Measurements from ENCODE around the gene PHC3. TPM values are rescaled to one million over a fixed set of nuclear protein-coding genes. Genes with fewer than 3 reads are reported as not detected.

PHC3 gene
- total and polyA plus RNA-seq, 2 experiments from 2014 or later, result 17.5 to 72.2 TPM

DNA sequence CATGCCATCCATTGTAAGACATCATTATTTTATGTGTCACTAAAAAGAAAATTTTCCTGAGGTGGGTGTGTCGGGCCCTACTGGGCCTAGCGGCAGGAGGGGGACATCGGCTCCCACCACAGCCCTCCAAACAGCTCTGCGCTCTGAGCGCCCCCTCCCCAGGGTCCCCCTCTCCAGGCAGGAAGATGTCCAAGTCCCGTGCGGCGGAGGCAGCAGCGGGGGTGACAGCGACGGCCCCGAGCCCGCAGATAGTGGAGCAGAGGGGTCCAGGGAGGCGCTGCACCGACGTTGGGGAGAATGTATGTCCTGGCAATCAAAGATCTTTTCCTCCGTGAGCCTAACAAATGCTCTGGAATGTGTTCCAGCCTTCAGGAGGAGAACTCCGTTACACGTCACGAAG lies 119.5 kb downstream of the PHC3 start:
- no peak overlapping the region for H3K9ac ChIP-seq
- TF ChIP-seq EZH2phosphoT487 (IDR thresholded peaks at IDR 0.05; ENCODE audit: insufficient read depth, low read depth), result no peak
- no peak overlapping the region for H3K4me3 ChIP-seq
- H3F3A ChIP-seq (ENCODE audit: insufficient read depth), result no peaks in the 10 kb centered on the region
- H3K9me3 ChIP-seq (ENCODE audit: low read depth), result no peaks in the 10 kb centered on the region
- H4K20me1 ChIP-seq (ENCODE audit: insufficient read depth), result no peaks in the 10 kb centered on the region
- H3K4me2 ChIP-seq (ENCODE audit: unreplicated experiment), result no peak overlapping the region
- H3K27ac ChIP-seq, result no peak overlapping the region
- no peak overlapping the region for H2AFZ ChIP-seq
- no peaks in the 10 kb centered on the region for H3K79me2 ChIP-seq (ENCODE audit: insufficient read depth)
- no peaks in the 10 kb centered on the region for H3K36me3 ChIP-seq (ENCODE audit: low read depth)
- 94 to 99% methylated on average over 16 to 20 of the region's 20 CpGs for WGBS, 2 experiments (ENCODE audit: low coverage in 1 of 2, low lambda C conversion rate in 2 of 2, missing lambda C conversion rate in 2 of 2)
- no peaks in the 10 kb centered on the region for H3K27me3 ChIP-seq (replicated peaks; ENCODE audit: insufficient read depth)
- in situ Hi-C loops (cut with MboI), result no loop called here
- H3K9me2 ChIP-seq (ENCODE audit: insufficient read depth), result no peaks in the 10 kb centered on the region
- DNase-seq, result no peak
- H3K4me1 ChIP-seq (ENCODE audit: insufficient read depth), result no peaks in the 10 kb centered on the region

DNA sequence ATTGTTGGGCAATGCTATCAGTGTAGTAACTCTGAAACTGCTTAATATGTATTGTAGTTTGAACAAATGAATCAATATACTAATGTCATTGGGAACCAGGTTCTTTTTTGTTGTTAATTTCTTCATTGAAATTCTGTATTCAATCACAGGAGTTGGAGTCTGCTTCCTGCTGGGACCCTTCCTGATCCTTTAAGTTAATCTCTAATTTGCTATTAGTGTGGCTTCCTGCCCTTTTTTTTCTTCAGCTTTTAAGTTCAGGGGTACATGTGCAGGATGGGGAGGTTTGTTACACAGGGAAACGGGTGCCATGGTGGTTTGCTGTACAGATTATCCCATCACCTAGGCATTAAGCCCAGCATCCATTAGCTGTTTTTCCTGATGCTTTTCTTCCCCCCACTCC lies 122.1 kb downstream of the PHC3 start:
- Histone ChIP-seq H3K9me2 (ENCODE audit: insufficient read depth) (no peaks in the 10 kb centered on the region), H3K79me2 (ENCODE audit: insufficient read depth) (no peaks in the 10 kb centered on the region), H3K4me2 (ENCODE audit: unreplicated experiment) (no peak overlapping the region), H3K9ac (no peak overlapping the region), H3K27ac (no peak overlapping the region), H4K20me1 (ENCODE audit: insufficient read depth) (no peaks in the 10 kb centered on the region), H3F3A (ENCODE audit: insufficient read depth) (no peaks in the 10 kb centered on the region), H3K9me3 (ENCODE audit: low read depth) (no peaks in the 10 kb centered on the region), H3K4me1 (ENCODE audit: insufficient read depth) (no peaks in the 10 kb centered on the region), H3K4me3 (no peak overlapping the region), H3K27me3 (replicated peaks; ENCODE audit: insufficient read depth) (no peaks in the 10 kb centered on the region), H2AFZ (no peak overlapping the region), H3K36me3 (ENCODE audit: low read depth) (no peaks in the 10 kb centered on the region)
- 45 to 55% methylated on average over 1 of the region's 1 CpG for WGBS, 2 experiments (ENCODE audit: low coverage in 1 of 2, low lambda C conversion rate in 2 of 2, missing lambda C conversion rate in 2 of 2)
- in situ Hi-C loops (cut with MboI), result no loop called here
- DNase-seq, result no peak
- TF ChIP-seq EZH2phosphoT487 (IDR thresholded peaks at IDR 0.05; ENCODE audit: insufficient read depth, low read depth), result no peak
- no peak for TF ChIP-seq EZH2 (IDR thresholded peaks at IDR 0.05; ENCODE audit: insufficient read depth, poor library complexity, severe bottlenecking)

DNA sequence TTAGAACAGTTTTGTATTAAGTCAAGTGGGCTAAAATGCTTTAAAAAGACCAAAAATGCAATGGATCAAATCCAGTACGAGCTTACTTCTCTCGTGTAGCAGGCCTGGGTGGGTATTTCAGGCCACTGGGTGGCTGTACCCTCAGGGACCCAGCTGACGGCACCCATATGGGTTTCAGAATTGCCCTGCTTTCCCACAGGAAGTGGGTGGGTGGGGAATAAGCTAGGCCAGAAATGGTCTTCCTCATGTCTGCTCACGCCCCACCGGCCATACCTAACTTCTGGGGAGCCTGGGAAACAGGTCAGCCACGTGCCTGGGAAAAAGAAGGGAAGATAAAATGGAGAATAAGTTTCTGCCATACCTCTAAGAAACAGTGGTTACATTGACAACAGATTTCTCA lies 123.4 kb downstream of the PHC3 start:
- H3K4me2 ChIP-seq (ENCODE audit: unreplicated experiment), result no peak overlapping the region
- H3K9me3 ChIP-seq (ENCODE audit: low read depth), result no peaks in the 10 kb centered on the region
- in situ Hi-C loops (cut with MboI), result no loop called here
- no peak for DNase-seq
- H3F3A ChIP-seq (ENCODE audit: insufficient read depth), result no peaks in the 10 kb centered on the region
- H3K4me1 ChIP-seq (ENCODE audit: insufficient read depth), result no peaks in the 10 kb centered on the region
- H3K9me2 ChIP-seq (ENCODE audit: insufficient read depth), result no peaks in the 10 kb centered on the region
- no peaks in the 10 kb centered on the region for H3K36me3 ChIP-seq (ENCODE audit: low read depth)
- no peaks in the 10 kb centered on the region for H3K79me2 ChIP-seq (ENCODE audit: insufficient read depth)
- TF ChIP-seq EZH2 (IDR thresholded peaks at IDR 0.05; ENCODE audit: insufficient read depth, poor library complexity, severe bottlenecking), result no peak
- TF ChIP-seq EZH2phosphoT487 (IDR thresholded peaks at IDR 0.05; ENCODE audit: insufficient read depth, low read depth), result no peak
- WGBS, 2 experiments (ENCODE audit: low coverage in 1 of 2, low lambda C conversion rate in 2 of 2, missing lambda C conversion rate in 2 of 2), result 82 to 85% methylated on average over 6 of the region's 6 CpGs
- H3K27me3 ChIP-seq (replicated peaks; ENCODE audit: insufficient read depth), result no peaks in the 10 kb centered on the region
- H3K4me3 ChIP-seq, result no peak overlapping the region
- H3K27ac ChIP-seq, result no peak overlapping the region
- H2AFZ ChIP-seq, result no peak overlapping the region
- H4K20me1 ChIP-seq (ENCODE audit: insufficient read depth), result no peaks in the 10 kb centered on the region
- no peak overlapping the region for H3K9ac ChIP-seq

DNA sequence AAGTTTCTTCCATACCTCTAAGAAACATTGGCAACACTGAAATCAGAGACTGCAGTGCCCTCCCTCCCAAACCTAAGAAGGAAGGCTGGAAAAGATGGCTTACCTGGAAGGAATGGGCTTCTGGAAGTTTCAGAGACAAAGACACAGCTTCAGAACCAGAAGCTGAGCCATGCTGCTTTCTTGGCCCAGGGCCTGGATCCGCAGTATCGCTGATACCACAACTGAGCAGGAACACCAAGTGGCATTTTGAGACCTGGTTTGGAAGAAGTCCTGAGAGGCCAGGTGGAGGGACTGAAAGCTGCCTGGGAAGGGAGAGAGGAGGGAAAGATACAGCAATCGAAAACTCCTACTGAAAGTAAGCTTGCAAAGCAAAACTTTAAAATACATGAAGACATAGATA lies 124.0 kb downstream of the PHC3 start:
- Histone ChIP-seq H3K9me2 (ENCODE audit: insufficient read depth) (no peaks in the 10 kb centered on the region), H3K9ac (no peak overlapping the region), H3F3A (ENCODE audit: insufficient read depth) (no peaks in the 10 kb centered on the region), H3K27ac (no peak overlapping the region), H2AFZ (no peak overlapping the region), H3K9me3 (ENCODE audit: low read depth) (no peaks in the 10 kb centered on the region), H4K20me1 (ENCODE audit: insufficient read depth) (no peaks in the 10 kb centered on the region), H3K79me2 (ENCODE audit: insufficient read depth) (no peaks in the 10 kb centered on the region), H3K27me3 (replicated peaks; ENCODE audit: insufficient read depth) (no peaks in the 10 kb centered on the region), H3K4me1 (ENCODE audit: insufficient read depth) (no peaks in the 10 kb centered on the region), H3K36me3 (ENCODE audit: low read depth) (no peaks in the 10 kb centered on the region), H3K4me3 (no peak overlapping the region), H3K4me2 (ENCODE audit: unreplicated experiment) (no peak overlapping the region)
- no peak for DNase-seq
- TF ChIP-seq EZH2phosphoT487 (IDR thresholded peaks at IDR 0.05; ENCODE audit: insufficient read depth, low read depth) (no peak), EZH2 (IDR thresholded peaks at IDR 0.05; ENCODE audit: insufficient read depth, poor library complexity, severe bottlenecking) (no peak)
- in situ Hi-C loops (cut with MboI), result no loop called here
- WGBS, 2 experiments (ENCODE audit: low coverage in 1 of 2, low lambda C conversion rate in 2 of 2, missing lambda C conversion rate in 2 of 2), result 77 to 82% methylated on average over 3 of the region's 3 CpGs

All from GM23248 (cell line).